HepG2 (cell line): ENCODE data around the gene ASGR1. TPM values are rescaled to one million over a fixed set of nuclear protein-coding genes. Genes with fewer than 3 reads are reported as not detected.
A peak's percentile ranks its signal among the peaks of the same experiment; 100 is the strongest.

ENCODE experiments used
- ARID4A ChIP-seq: sonication (generic); formaldehyde crosslinking; IDR thresholded peaks from 2 replicates; pipeline ENCODE4 v1.5.0; 2020; ENCODE audit warnings: mild to moderate bottlenecking, missing genetic modification reagents, borderline replicate concordance
- ELF3 ChIP-seq: IDR thresholded peaks from 2 replicates; pipeline ENCODE4 v1.6.1; 2016; ENCODE audit warnings: missing genetic modification reagents, missing compliant biosample characterization
- FOSL2 ChIP-seq: sonication (generic); formaldehyde crosslinking; IDR thresholded peaks from 2 replicates; pipeline ENCODE4 v1.4.0; 2020; ENCODE audit warnings: missing genetic modification reagents
- HNF4A ChIP-seq: sonication (generic); formaldehyde crosslinking; IDR thresholded peaks from 2 replicates; pipeline ENCODE4 v1.4.0; 2020; ENCODE audit warnings: missing genetic modification reagents
- IRF2 ChIP-seq: IDR thresholded peaks from 2 replicates; pipeline ENCODE4 v1.6.1; 2018; ENCODE audit warnings: missing genetic modification reagents, missing compliant biosample characterization
- NFE2L2 ChIP-seq: fragments of 150-350 bp; IDR thresholded peaks from 2 replicates; pipeline ENCODE4 v1.6.1; 2014; ENCODE audit warnings: low read length
- PHF21A ChIP-seq: sonication (generic); formaldehyde crosslinking; IDR thresholded peaks from 2 replicates; pipeline ENCODE4 v1.5.0; 2020; ENCODE audit warnings: mild to moderate bottlenecking, missing genetic modification reagents
- RBM22 ChIP-seq: fragments of 200-400 bp; formaldehyde crosslinking; optimal IDR thresholded peaks from 2 replicates; pipeline ENCODE3; 2017; ENCODE audit warnings: mild to moderate bottlenecking, low read length, moderate library complexity
- TGIF2 ChIP-seq: IDR thresholded peaks from 2 replicates; pipeline ENCODE4 v1.6.1; 2016; ENCODE audit warnings: control low read depth, missing compliant biosample characterization
- TOE1 ChIP-seq: sonication (generic); formaldehyde crosslinking; IDR thresholded peaks from 2 replicates; pipeline ENCODE4 v1.4.0; 2020; ENCODE audit warnings: mild to moderate bottlenecking, missing genetic modification reagents
- ZFP91 ChIP-seq: sonication (generic); formaldehyde crosslinking; IDR thresholded peaks from 2 replicates; pipeline ENCODE4 v1.9.0; 2022; ENCODE audit warnings: missing genetic modification reagents, mild to moderate bottlenecking, borderline replicate concordance
- ZMAT3 ChIP-seq: sonication (generic); formaldehyde crosslinking; conservative IDR thresholded peaks from 2 replicates; pipeline ENCODE4 v1.7.0; 2021; ENCODE audit warnings: missing genetic modification reagents
- ZMYM4 ChIP-seq: sonication (generic); formaldehyde crosslinking; IDR thresholded peaks from 2 replicates; pipeline ENCODE4 v1.8.1; 2023; ENCODE audit warnings: mild to moderate bottlenecking, missing genetic modification reagents
- ZNF501 ChIP-seq: sonication (generic); formaldehyde crosslinking; IDR thresholded peaks from 2 replicates; pipeline ENCODE4 v1.5.1; 2020; ENCODE audit warnings: mild to moderate bottlenecking, moderate library complexity, missing genetic modification reagents
- ZNF513 ChIP-seq: sonication (generic); formaldehyde crosslinking; conservative IDR thresholded peaks from 2 replicates; pipeline ENCODE4 v1.5.0; 2020; ENCODE audit warnings: missing genetic modification reagents
- ZNF567 ChIP-seq: sonication (generic); formaldehyde crosslinking; IDR thresholded peaks from 2 replicates; pipeline ENCODE4 v1.8.1; 2023; ENCODE audit warnings: mild to moderate bottlenecking, missing genetic modification reagents, borderline replicate concordance
- ZNF576 ChIP-seq: sonication (generic); formaldehyde crosslinking; IDR thresholded peaks from 2 replicates; pipeline ENCODE4 v1.4.0; 2020; ENCODE audit warnings: mild to moderate bottlenecking, missing genetic modification reagents
- ZNF589 ChIP-seq: sonication (generic); formaldehyde crosslinking; conservative IDR thresholded peaks from 2 replicates; pipeline ENCODE4 v1.8.0; 2022; ENCODE audit warnings: mild to moderate bottlenecking, moderate library complexity, missing genetic modification reagents
- ZNF644 ChIP-seq: IDR thresholded peaks from 2 replicates; pipeline ENCODE4 v1.6.1; 2016; ENCODE audit warnings: low read depth
- ZNF788 ChIP-seq: sonication (generic); formaldehyde crosslinking; IDR thresholded peaks from 2 replicates; pipeline ENCODE4 v1.5.0; 2020; ENCODE audit warnings: mild to moderate bottlenecking, missing genetic modification reagents, borderline replicate concordance
- polyA plus RNA-seq, 8 experiments: library from polyadenylated mRNA; depleted of rRNA in 3 of 8; stranded (reverse) in 7 of 8; unstranded in 1 of 8; fragments of >200 nt; fragmentation: Illumina TruSeq in 4 of 8; extraction: Trizol in 4 of 8; gene quantifications; 2 replicates each; pipeline versions ENCODE4 v1.2.1 to v1.2.3, GENCODE V29; 2011 to 2016; ENCODE audit warnings: low read depth in 4 of 8, missing spikeins in 1 of 8, mixed read lengths in 1 of 8; ENCODE audit not compliant: insufficient read depth in 1 of 8
- total RNA-seq, 5 experiments: library from RNA; depleted of rRNA; stranded (reverse); fragments of >200 nt; fragmentation: Illumina TruSeq; extraction: Trizol; gene quantifications; 2 replicates each; pipeline ENCODE4 v1.2.3, GENCODE V29; 2016; ENCODE audit warnings: low read depth in 1 of 5
- TF ChIP-seq, protein P1 (sequence below): sonication (generic); formaldehyde crosslinking; IDR thresholded peaks from 2 replicates; pipeline ENCODE4 v1.8.1; 2023; ENCODE audit warnings: mild to moderate bottlenecking, moderate library complexity, missing genetic modification reagents

The ASGR1 gene
- total and polyA plus RNA-seq, 2 of the 13 experiments (the other 11 are each of a cell fraction or from before 2014, with no cell fraction given): 353 to 796 TPM

GRCh38 chr17:7138800-7139381 is 40.3 kb downstream of the ASGR1 start (continued):
- TF ChIP-seq FOSL2 (CRISPR knock-in tag) (0 out of 2 replicates have a peak, but pooled peaks have one; percentile 35), ELF3 (CRISPR knock-in tag) (peak; percentile 76; the same call in 1 of the 2 replicates), ZNF644 (CRISPR knock-in tag) (no peak), ARID4A (CRISPR knock-in tag) (no peak), ZMYM4 (CRISPR knock-in tag) (no peak), ZNF501 (CRISPR knock-in tag) (no peak), ZNF576 (no peak), PHF21A (CRISPR knock-in tag) (no peak), ZFP91 (CRISPR knock-in tag) (no peak), ZNF513 (CRISPR knock-in tag) (no peak), ZNF567 (CRISPR knock-in tag) (no peak), IRF2 (CRISPR knock-in tag) (0 out of 2 replicates have a peak, but pooled peaks have one; percentile 23), RBM22 (no peak), ZNF788 (CRISPR knock-in tag) (no peak), HNF4A (CRISPR knock-in tag) (0 out of 2 replicates have a peak, but pooled peaks have one; percentile 14), TGIF2 (CRISPR knock-in tag) (no peak), NFE2L2 (no peak), TOE1 (no peak), ZMAT3 (no peak), ZNF589 (CRISPR knock-in tag) (no peak)
- TF ChIP-seq, protein P1, sequence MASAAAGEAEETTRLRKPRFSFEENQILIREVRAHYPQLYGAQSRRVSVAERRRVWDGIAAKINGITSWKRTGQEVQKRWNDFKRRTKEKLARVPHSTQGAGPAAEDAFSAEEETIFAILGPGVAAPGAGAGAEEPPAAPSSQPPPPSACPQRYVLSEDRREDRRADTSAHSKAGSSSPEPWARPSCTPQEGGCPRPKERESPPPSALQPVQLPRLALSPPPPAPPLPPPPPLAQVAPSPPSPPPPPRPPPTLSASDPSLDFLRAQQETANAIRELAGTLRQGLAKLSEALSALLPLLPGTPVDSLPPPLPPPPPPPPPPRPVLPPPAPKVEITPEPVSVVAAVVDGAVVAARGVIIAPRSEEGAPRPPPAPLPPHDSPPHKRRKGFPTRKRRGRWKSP (CRISPR knock-in tag): no peak
